ENCODE results near the gene ARHGAP28. TPM values are rescaled to one million over a fixed set of nuclear protein-coding genes. Genes with fewer than 3 reads are reported as not detected.
A peak's percentile ranks its signal among the peaks of the same experiment; 100 is the strongest.

ARHGAP28 gene
- total RNA-seq, 2 donors from 2014 or later: 16.3 to 16.5 TPM

DNA sequence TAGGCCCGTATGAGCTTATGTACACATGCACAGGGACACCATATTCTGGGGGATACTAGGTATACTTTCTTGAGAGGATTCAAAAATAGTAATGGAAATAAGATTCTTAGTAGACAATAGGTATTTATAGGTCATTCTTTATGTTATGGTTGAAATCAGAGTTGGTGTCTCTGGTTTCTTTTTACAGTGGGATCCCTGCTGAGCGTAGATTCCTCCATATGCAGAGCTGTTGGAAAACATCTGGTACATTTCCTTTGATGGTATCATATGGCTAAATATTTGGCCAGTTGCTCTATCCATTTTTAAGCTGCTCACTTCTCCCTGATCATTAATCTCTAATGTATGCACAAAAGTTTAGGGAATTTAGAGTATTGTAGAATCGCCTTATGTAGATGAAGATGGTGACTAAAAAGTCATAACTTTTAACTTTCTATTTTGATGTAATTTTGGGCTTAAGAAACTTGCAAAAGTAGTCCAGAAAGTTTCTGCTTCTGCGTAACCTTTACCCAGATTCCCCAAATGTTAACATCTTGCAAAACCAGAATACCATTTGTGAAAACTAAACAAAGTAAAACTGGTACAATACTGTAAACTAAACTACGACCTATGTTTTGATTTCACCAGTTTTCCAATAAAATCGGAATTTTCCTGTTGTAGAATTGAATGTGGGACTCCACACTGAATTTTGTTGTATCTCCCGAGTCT is 5.4 kb downstream of the ARHGAP28 start:
- Histone ChIP-seq H3K4me3 (no peak overlapping the region), H3K27ac (peak overlapping the region in 1 of 4 donors; percentile 93), H3K4me1 (peaks cover 55% of the 10 kb centered on the region), H3K36me3 (replicated peaks in 1 of 2; ENCODE audit: insufficient read depth in 1 of 2, low read depth in 2 of 2) (no peaks in the 10 kb centered on the region), H3K27me3 (no peaks in the 10 kb centered on the region), H3K9me3 (no peaks in the 10 kb centered on the region)
- DNase-seq (no peak), ATAC-seq (no peak)
- intact Hi-C loops (cut with DNase I): no loop called here
- 63 to 68% methylated on average over 7 of the region's 7 CpGs for WGBS, 2 donors
- no peak for TF ChIP-seq POLR2A (IDR thresholded peaks at IDR 0.05)
- no peak for TF ChIP-seq CTCF (IDR thresholded peaks at IDR 0.05)

DNA sequence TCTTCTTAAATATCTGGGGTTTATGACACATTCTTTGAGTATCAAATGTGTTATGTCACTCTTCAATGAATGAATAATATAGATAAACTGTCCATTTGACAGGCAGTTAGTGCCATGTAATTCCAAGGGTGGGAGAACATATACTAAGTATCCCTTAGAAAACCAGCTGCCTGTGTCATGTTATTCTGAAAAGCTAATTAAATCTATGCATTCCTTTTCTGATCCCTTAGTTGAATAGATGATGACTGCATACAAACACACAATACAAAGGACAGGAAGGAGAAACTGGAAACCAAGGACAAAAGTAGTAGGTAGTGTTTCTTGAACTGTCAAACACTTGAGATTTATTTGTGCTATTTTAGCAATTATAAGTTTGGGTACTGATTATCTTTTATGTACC is 8.3 kb downstream of the ARHGAP28 start:
- Histone ChIP-seq H3K9me3 (no peaks in the 10 kb centered on the region), H3K27me3 (no peaks in the 10 kb centered on the region), H3K36me3 (replicated peaks in 1 of 2; ENCODE audit: insufficient read depth in 1 of 2, low read depth in 2 of 2) (no peaks in the 10 kb centered on the region), H3K27ac (no peak overlapping the region), H3K4me1 (peaks cover 36% of the 10 kb centered on the region), H3K4me3 (no peak overlapping the region)
- TF ChIP-seq CTCF (IDR thresholded peaks at IDR 0.05) (no peak), POLR2A (IDR thresholded peaks at IDR 0.05) (no peak)
- intact Hi-C loops (cut with DNase I): no loop called here
- ATAC-seq (no peak), DNase-seq (no peak)

GRCh38 chr18:6738622-6739021 is 9.1 kb downstream of the ARHGAP28 start:
- ATAC-seq (no peak), DNase-seq (no peak)
- 89% methylated on average over 4 of the region's 4 CpGs for WGBS, 2 donors
- Histone ChIP-seq H3K27ac (no peak overlapping the region), H3K4me3 (no peak overlapping the region), H3K4me1 (peaks cover 33% of the 10 kb centered on the region), H3K27me3 (no peaks in the 10 kb centered on the region), H3K36me3 (replicated peaks in 1 of 2; ENCODE audit: insufficient read depth in 1 of 2, low read depth in 2 of 2) (no peaks in the 10 kb centered on the region), H3K9me3 (no peaks in the 10 kb centered on the region)
- intact Hi-C loops (cut with DNase I): no loop called here
- no peak for TF ChIP-seq CTCF (IDR thresholded peaks at IDR 0.05)
- TF ChIP-seq POLR2A (IDR thresholded peaks at IDR 0.05): no peak

DNA sequence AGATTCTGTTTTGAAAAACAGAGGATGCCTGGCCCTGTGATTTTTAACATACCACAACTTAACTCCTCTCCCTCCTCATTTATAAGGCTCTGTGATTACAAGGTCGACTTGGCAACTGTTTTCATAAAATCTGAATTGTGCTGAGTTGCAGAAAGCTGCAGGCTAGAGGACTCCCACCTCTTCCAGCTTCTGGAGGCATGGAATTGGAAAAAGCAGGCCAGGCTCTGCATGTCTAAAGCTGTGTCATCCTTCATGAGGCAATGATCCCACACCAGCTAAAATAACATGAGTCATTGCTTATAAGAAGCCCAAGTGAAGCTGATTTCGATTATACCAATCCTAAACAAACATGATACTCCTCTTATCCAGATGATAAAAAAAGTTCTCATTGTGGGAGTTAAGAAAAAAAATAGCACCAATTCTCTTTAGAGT is 11.7 kb downstream of the ARHGAP28 start:
- peak in 1 of 4 donors; percentile 55 for DNase-seq
- H3K4me1 ChIP-seq: peaks cover 13% of the 10 kb centered on the region
- peak overlapping the region in 1 of 4 donors; percentile 3 for H3K27ac ChIP-seq
- TF ChIP-seq POLR2A (IDR thresholded peaks at IDR 0.05) (no peak), CTCF (IDR thresholded peaks at IDR 0.05) (no peak)
- peak; percentile 88 for ATAC-seq
- no peaks in the 10 kb centered on the region for H3K36me3 ChIP-seq (replicated peaks in 1 of 2; ENCODE audit: insufficient read depth in 1 of 2, low read depth in 2 of 2)
- H3K9me3 ChIP-seq: no peaks in the 10 kb centered on the region
- intact Hi-C loops (cut with DNase I): loop anchor here (10.0 kb wide), 1 partner anchor 134 kb away; no protein-coding TSS in a partner anchor
- 9 to 15% methylated on average over 2 of the region's 2 CpGs for WGBS, 2 donors
- no peak overlapping the region for H3K4me3 ChIP-seq
- no peaks in the 10 kb centered on the region for H3K27me3 ChIP-seq

- Histone ChIP-seq H3K4me3 (no peak overlapping the region), H3K27ac (peak overlapping the region in 1 of 4 donors; percentile 3), H3K9me3 (no peaks in the 10 kb centered on the region), H3K4me1 (peaks cover 10% of the 10 kb centered on the region), H3K36me3 (replicated peaks in 1 of 2; ENCODE audit: insufficient read depth in 1 of 2, low read depth in 2 of 2) (no peaks in the 10 kb centered on the region), H3K27me3 (no peaks in the 10 kb centered on the region)
- intact Hi-C loops (cut with DNase I): loop anchor here (10.0 kb wide), 1 partner anchor 133 kb away; no protein-coding TSS in a partner anchor
- no peak for ATAC-seq
- DNase-seq: no peak
- TF ChIP-seq CTCF (IDR thresholded peaks at IDR 0.05) (no peak), POLR2A (IDR thresholded peaks at IDR 0.05) (no peak)
- WGBS, 2 donors: 91 to 97% methylated on average over 2 of the region's 2 CpGs
Measured at GRCh38 chr18:6741786-6742185, 12.3 kb downstream of the ARHGAP28 start.

All from body of pancreas (tissue), 4 donors.